D721Med (cell line): Measurements from ENCODE around the gene AKR1C8.
"Not testable (repeated sequence)": the region's sequence is repeated elsewhere in the genome, so short reads cannot be mapped to it uniquely, and the experiment has no call there.

ENCODE experiments used
- DNase-seq: peaks from one replicate; pipeline ENCODE4 v3.0.0; 2011; ENCODE audit warnings: low spot score; ENCODE audit not compliant: insufficient read length
- FAIRE-seq: peaks from 2 replicates; lab custom pipeline; 2011; peaks lifted over from hg19 to GRCh38; lab: Jason Lieb, UNC
- TF ChIP-seq, protein P1 (sequence below): IDR thresholded peaks from 2 replicates; pipeline ENCODE4 v1.5.1; 2012; ENCODE audit warnings: mild to moderate bottlenecking, control low read depth; ENCODE audit not compliant: insufficient read depth; ENCODE audit errors: missing control alignments

Gene AKR1C8

DNA sequence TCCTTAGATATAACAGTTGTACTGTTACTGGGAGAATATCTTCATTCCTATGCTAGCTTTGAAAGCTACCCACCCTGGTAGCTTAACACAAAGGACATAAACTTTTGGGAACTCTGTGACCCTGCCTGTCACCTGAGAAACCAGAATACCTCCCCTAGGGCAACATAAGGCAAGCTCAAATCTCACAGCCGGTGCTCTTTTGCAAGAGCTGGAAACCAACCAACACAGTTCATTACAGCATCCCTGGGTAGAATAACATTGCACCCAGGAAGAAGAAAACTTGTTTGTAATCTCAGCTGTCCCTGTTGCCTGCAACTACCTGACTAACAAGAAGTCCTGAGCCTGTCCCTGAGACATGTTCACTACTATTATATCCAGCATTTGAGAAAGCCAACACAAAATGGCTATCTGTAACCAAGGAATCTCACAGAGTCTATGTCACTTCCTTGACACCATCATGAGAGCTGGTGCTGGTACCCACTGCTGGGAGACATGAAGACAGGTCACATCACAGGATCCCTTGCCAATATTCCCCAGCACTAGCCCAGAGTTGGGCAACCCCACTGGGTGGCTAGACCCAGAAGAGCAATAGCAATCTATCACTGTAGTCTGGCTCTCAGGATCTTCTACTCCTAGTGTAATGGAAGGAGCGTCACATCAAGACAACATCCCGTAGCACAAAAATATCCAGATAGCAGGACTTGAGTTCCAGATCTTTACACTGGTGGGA lies 59.5 kb downstream of the AKR1C8 start:
- FAIRE-seq (no peak), DNase-seq (no peak)
- TF ChIP-seq, protein P1, sequence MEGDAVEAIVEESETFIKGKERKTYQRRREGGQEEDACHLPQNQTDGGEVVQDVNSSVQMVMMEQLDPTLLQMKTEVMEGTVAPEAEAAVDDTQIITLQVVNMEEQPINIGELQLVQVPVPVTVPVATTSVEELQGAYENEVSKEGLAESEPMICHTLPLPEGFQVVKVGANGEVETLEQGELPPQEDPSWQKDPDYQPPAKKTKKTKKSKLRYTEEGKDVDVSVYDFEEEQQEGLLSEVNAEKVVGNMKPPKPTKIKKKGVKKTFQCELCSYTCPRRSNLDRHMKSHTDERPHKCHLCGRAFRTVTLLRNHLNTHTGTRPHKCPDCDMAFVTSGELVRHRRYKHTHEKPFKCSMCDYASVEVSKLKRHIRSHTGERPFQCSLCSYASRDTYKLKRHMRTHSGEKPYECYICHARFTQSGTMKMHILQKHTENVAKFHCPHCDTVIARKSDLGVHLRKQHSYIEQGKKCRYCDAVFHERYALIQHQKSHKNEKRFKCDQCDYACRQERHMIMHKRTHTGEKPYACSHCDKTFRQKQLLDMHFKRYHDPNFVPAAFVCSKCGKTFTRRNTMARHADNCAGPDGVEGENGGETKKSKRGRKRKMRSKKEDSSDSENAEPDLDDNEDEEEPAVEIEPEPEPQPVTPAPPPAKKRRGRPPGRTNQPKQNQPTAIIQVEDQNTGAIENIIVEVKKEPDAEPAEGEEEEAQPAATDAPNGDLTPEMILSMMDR = no peak

DNA sequence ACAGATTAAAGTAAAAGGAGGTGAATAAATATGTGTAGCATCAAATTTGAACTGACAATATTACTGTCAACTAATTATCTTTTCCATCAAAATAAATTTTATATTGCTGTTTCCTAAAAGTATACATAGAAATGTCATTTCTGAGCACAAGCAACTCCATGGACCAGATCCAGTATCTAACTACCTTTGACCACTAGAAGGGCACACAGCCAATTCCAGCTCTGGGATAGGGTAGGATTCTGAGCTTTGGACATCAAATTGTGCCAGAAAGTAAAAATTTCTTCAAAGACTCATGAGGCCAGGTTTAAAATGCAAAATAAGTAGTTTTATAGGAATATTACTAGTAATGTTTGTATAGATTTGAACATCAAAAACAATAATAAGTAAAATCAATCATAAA lies 61.1 kb downstream of the AKR1C8 start:
- DNase-seq = no peak
- no peak for FAIRE-seq
- TF ChIP-seq, protein P1 = no peak

DNA sequence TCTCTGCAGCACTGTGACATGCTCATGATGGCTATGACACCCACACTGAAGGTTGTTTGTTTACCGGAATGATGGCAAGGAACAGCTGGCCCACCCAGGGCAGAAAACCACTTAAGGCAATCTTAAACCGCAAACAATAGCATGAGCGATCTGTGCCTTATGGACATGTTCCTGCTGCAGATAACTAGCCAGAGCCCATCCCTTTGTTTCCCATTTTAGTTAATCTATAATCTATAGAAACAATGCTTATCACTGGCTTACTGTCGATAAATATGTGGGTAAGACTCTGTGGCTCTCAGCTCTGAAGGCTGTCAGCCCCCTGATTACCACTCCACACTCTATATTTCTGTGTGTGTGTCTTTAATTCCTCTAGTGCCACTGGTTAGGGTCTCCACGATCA lies 65.0 kb downstream of the AKR1C8 start:
- not testable (repeated sequence) for DNase-seq, FAIRE-seq

DNA sequence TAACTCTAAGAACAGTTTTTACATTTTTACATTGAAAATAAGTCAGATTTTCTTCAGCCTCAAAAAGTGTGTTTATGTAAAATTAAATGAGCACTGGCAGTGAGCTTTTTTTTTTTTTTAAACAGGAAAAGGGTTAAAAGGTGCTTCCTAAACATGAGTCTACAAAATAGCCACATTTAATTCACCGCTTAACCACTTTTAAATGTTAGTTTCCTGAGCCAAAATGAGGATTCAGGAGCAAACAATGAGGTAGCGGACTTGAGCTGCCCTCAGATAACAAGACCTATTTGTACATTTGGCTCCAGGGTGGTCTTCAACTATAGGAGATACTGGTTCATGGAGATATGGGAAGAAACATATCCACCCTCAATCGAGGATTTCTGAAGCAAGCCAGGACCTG lies 67.9 kb downstream of the AKR1C8 start:
- DNase-seq (no peak), FAIRE-seq (no peak)
- TF ChIP-seq, protein P1 = no peak

DNA sequence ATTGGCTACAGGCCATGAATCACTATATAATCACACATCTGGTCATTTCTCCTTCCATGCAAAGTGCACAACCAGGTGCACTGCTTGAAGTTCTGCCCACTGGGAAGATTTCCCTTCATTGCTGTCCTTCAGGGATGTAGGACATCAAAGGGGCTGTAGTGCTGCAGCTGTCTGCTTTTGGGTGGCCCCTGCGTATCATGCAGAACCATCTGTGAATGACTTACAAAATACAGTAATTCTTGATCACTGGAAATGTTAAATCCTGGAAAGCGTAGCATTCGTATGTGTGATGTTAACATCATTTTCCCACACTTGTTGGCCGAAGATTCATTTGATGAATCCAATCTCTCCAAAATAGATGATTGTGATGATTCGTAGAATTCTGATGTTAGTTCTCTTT lies 68.3 kb downstream of the AKR1C8 start:
- FAIRE-seq (no peak), DNase-seq (no peak)
- TF ChIP-seq, protein P1 = no peak

DNA sequence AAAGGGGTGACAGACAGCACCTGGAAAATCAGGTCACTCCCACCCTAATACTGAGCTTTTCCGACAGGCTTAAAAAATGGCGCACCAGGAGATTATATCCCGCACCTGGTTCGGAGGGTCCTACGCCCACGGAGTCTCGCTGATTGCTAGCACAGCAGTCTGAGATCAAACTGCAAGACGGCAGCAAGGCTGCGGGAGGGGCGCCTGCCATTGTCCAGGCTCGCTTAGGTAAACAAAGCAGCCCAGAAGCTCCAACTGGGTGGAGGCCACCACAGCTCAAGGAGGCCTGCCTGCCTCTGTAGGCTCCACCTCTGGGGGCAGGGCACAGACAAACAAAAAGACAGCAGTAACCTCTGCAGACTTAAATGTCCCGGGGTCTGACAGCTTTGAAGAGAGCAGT lies 75.1 kb downstream of the AKR1C8 start:
- not testable (repeated sequence) for FAIRE-seq

DNA sequence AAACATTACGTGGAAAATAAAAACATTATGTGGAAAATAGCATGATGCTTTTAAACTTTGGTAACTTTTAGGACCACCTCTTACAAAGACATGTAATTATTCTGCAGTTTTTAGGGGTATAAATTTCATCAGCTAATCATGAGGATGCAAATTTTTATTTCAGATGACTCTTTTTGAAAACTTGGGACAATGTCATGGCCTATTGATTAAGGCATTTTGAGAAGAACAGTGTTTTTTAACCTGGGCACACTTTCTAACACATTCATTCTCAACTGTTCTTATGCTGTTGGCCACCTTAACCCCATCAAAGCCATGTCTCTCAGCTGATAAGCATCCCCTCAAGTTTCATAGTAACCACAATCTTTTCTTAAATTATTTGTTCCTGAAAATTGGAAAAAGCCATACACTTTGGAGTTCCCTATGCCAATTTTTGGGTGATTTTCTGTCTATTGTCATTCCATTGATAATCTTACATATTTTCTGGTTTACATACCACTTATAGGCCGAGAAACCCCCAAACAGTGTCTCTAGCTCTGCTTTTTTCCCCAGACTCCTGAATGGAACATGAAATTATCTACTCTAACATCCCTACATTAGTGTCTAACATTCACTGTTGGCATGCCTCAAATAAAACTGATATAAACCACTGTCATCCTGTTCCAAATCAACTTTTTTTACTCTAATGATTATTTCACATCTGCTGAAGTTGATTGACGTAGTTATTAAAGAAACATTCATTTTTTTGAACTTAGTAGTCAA lies 76.1 kb downstream of the AKR1C8 start:
- TF ChIP-seq, protein P1 = no peak
- DNase-seq (no peak), FAIRE-seq (no peak)

More for the DNA sequence above, 75.1 kb downstream of the AKR1C8 start:
- DNase-seq = not testable (repeated sequence)

DNA sequence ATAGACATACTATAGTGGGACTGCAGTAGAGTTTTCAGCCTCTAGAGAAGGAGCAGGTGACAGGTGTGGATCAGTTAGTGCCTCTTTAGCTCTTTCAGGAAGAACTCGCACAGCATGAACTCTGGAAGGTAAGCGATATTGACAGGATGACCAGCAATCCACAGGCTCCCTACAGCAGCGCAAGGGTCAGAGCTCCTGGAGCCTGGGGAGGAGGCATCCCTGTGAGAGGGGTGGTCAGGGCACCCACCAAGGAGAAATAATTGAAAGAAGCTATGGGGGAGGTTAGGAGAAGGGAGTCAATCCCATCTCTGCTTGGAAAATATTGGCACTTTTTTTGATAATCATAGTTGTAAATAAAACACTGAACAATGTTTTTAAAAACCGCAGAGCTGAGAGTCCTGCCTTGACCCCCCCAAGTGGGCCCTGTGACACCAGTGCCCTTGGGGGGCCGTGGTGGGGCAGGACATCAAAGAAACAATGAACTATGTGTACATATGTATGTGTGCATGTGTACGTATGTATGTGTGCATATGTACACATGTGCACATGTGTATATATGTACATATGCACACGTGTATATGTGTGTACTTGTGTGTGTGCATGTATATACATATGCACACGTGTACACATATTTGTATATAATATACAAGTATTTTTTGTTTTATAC lies 77.0 kb downstream of the AKR1C8 start:
- no peak for DNase-seq
- TF ChIP-seq, protein P1 = no peak
- FAIRE-seq = no peak
